Measurements from ENCODE around the gene NKTR. TPM values are rescaled to one million over a fixed set of nuclear protein-coding genes. Genes with fewer than 3 reads are reported as not detected.

NKTR gene
- total RNA-seq, 1 experiment from 2014 or later: 12.8 TPM

DNA sequence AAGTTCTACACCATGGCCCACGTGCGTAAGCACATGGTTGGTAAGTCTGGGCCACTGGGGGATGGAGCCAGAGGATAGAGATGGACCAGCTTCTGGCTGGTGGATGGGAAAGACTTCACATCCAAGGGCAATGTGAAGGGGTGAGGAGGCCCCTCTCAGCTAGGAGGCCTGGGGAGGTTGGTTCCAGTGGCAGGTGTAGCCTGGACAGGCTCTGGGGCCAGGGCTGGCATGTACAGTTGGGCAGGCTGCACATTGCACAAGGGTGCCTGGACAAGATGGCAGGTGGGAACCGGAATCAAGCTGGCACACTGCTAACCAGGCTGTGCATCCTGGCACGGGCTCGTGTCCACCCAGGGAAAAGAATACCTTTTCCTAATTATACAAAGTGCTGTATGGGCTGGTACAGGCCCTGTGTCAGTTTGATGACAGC lies 61.1 kb downstream of the NKTR start:
- DNase-seq (ENCODE audit: low read depth): no peak

DNA sequence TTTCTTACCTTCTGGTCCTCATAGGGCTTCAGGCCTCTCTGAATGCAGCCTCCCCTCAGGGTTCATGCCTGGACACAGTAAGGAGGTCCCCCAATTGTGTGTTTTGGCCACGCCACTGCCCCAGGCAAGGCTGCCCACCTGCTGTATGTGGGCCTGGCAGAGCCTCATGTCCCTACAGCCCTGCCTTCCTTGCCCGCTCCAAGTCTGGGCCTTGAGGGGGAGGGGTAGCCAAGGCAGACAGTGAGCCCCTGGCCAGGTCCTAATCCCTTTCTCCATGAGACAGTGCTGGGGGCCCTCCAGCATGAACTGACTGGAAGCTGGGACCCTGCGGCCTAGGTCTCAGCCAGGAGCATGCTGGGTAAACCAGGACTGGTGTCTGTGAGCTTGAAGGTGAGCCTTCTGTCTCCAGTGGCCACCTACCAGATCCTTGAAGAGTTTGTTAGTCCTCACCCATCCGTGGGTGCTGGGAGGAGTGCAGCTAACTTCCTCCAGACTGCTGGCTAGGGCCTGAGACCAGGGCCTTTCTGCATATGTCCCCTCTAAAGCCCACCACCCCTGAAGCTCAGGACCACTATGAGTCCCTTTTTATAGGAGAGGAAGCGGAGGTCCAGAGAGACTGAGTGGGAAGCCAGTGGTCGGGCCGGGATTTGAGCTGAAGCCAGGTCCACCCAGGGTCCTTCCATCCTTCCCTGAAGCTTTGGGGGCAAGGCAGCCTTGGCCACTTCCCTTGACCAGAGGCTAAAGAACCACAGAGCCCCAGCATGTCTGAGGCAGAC lies 61.7 kb downstream of the NKTR start:
- DNase-seq (ENCODE audit: low read depth): no peak

GRCh38 chr3:42662813-42663535 lies 62.5 kb downstream of the NKTR start:
- DNase-seq (ENCODE audit: low read depth): no peak

DNA sequence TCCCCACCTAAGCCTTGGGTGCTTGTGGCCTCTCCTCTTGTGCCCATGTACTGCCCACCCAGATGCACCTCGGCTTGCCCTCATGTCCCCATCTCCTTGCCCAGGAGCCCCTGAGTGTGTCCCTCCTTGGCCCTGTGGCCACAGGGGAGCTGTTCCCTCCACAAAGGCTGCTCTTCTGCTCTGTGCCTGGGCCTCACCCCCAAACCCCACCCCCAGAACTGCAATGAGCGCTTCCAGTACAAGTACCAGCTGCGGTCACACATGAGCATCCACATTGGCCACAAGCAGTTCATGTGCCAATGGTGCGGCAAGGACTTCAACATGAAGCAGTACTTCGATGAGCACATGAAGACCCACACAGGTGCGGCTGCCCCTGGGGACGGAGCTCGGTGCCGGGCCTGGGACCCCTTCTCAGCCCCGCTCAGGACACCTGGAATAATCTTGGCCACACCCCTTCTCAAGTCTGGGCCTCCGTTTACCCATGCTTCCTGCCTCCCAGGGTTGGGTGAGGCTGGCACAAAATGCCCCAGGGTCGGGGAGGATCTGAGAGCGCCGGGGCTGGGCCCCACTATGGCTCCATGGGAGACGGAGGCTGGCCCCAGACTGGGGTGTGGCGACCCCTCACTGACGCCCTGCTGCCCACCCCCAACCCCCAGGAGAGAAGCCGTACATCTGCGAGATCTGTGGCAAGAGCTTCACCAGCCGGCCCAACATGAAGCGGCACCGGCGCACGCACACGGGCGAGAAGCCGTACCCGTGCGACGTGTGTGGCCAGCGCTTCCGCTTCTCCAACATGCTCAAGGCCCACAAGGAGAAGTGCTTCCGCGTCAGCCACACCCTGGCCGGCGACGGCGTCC lies 63.3 kb downstream of the NKTR start:
- no peak for DNase-seq (ENCODE audit: low read depth)

DNA sequence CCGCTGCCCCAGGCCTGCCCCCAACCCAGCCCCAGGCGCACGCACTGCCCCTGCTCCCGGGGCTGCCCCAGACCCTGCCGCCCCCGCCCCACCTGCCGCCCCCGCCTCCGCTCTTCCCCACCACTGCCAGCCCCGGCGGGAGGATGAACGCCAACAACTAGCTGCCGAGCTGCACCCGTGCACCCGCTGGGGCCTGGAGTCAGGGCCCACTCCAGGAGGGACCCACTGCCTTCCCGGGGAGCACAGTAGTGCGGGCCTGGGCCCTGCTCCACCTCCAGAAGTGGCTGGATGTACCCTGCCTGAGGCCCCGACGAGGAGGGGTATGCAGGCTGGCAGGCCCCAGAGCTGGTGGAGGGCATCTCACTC lies 63.9 kb downstream of the NKTR start:
- no peak for DNase-seq (ENCODE audit: low read depth)

GRCh38 chr3:42665050-42665878 lies 64.8 kb downstream of the NKTR start:
- no peak for DNase-seq (ENCODE audit: low read depth)

- DNase-seq (ENCODE audit: low read depth): no peak
Measured at GRCh38 chr3:42666022-42666421, 65.5 kb downstream of the NKTR start.

DNA sequence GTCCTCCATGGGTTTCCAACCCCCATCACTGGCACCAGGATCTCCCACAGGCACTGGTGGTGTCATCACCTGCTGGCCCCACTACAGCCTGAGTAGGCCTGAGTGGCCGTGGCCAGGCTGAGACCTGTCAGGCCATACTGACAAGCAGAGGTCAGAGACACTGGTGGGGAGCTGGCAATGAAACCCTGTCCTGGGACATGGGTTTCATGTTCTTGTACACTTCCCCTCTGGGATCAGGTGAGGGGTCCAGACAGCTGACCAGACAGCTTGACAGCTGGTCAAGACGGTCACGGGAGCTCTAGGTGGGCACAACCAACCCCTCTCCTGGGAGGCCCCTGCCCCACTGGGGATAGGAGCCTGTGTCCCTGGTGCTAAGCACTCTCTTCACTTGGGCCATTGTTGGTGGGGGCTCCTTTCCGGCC lies 66.1 kb downstream of the NKTR start:
- DNase-seq (ENCODE audit: low read depth): no peak

DNA sequence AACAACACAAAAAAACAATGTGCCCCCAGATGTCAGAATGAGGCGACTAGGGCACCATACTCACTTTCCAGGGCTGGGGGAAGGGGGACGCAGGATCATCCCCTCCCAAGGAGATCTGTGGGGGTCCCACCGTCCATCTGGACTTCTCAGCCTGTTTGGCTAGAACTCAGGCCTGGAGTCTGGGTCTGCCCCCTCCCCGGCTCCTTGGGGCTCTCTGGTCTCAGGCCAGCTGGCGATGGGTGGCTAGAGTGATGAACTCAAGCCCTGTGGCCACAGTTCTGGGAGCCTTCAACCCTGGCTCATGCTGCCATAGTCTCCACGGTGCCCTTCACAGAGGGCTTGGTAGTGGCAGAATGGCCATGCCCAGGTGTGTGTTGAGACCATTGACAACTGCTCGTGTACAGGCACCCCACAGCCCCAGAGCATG lies 66.6 kb downstream of the NKTR start:
- DNase-seq (ENCODE audit: low read depth): no peak

DNA sequence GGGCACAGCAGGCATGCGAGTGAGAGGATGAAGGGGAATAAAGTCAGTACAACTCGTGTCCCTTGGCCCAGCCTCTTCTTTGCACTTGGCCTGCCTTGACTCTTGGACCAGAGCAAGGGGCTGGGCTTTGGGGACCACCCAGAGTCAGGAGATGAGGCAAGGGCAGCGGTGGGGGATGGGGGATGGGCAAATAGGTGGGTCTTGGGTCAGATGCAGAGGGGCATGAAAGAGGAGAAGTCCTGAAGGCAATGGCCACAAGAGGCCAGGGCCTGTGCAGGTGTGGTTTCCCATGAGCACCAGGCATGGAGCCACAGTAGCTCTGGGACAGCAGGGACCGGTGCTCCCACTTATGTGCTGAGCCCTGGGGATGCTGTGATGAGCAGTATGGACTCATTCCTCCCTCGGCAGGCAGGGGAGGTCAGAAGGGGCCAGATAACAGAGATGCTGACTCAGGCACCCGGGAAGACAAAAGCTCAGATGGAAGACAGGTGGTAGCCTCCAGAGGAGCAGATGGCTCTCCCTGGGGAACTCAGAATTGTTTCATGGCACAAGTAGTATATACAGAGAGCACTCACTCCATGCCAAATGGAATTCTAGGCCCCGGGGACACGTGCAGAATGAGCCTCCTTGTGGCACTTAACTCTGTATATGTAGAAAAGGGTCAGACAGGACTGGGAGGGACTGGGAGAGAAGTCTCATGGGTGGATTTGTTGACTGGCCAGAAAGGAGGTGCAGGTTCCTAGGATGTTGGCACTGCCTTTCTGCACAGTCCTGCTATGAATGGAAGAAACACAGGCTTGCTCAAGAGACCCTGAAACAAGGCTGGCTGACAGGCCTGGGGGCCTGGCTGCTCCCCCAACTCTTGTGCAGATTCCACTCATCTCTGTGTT lies 67.3 kb downstream of the NKTR start:
- DNase-seq (ENCODE audit: low read depth): no peak

DNA sequence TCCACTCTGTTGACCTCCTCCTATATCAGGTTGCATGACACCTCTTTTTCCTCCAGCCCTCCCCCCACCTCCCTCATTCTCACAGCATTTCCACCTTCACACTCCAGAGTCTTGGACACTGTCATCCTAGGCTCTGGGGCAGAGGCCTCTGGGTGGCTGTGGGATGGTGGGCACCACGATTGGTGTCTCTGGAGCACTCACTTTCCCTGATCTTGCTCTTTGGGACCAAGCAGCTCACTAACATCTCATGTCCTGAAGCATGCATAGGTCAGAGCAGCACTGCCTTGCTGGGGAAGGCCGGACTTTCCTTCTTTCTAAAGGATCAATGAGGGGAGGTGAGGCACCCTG lies 67.9 kb downstream of the NKTR start:
- DNase-seq (ENCODE audit: low read depth): no peak

- DNase-seq (ENCODE audit: low read depth): peak; percentile 72
Measured at GRCh38 chr3:42668793-42669217, 68.3 kb downstream of the NKTR start.

DNA sequence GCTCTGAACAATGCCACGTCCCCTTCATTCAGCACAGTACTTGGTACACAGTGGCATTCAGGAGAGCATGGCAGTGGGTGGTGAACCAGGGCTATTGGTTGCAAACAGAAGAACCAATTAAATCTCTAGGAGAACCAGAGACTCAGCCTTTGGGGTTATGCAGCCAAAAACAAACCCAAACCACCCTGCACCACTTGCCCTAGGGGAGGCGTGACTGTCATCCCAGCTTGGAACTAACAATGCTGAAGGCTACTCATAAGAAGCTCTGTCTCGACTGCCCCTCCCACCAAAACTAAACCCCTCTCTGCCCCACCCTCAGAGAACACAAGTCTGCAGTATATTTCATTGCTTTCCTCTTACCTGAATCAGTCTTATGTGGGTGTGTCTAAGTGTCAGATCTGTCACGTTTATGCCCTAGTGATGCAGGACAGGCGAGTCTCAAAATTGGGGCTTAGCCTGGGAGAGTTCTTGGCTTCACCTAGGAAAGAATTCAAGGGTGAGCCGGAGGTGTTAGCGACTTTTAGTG lies 69.6 kb downstream of the NKTR start:
- no peak for DNase-seq (ENCODE audit: low read depth)

- no peak for DNase-seq (ENCODE audit: low read depth)
Measured at GRCh38 chr3:42670670-42671069, 70.2 kb downstream of the NKTR start.

DNA sequence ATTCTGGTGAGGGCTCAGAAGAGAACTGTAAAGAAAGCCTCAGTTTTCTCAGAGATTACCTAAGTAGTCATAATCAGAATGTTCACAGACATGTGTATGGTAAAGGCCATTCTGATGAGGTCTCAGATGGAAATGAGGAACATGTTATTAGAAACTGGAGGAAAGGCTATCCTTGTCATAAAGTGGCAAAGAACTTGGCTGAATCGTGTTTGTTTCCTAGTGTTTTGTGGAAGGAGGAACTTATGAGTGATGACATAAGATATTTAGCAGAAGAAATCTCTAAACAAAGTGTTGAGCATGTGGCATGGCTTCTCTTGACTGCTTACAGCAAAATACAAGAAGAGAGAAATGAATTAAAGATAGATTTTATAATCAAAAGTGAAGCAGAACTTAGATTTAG lies 72.0 kb downstream of the NKTR start:
- DNase-seq (ENCODE audit: low read depth): no peak

DNA sequence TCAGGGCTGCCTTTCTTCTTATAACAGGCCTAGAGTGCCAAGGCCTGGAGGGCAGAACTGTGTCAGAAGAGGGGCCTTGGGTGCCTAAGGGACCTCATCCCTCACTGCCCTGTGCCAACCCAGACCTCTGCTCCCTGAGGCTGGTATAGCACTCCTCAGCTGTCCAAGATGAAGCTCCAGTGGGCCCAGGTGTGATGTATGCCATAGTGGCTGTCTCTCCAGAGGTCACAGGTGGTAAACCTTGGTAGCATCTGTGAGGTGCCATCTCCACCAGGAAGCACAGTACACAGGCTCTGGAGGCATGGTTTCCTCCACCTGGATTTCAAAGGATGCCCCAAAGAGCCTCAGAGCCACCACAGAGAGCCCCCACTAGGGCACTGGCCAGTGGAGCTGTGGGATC lies 72.6 kb downstream of the NKTR start:
- no peak for DNase-seq (ENCODE audit: low read depth)

DNA sequence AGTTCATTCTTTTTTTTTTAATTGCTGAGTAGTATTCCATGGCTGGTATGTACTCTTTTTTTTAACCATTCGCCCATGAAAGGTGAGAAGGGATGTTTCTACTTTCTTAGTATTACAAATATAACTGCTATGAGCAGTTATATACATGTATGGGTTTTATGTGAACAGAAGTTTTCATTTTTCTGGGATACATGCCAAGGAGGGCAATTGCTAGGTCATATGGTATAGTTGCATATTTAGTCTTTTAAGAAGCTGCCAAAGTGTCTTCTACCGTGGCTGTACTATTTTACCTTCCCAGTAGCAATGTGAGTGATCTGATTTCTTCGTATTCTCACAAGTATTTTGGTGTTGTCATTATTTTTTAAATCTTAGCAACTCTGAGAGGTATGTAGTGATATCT lies 73.7 kb downstream of the NKTR start:
- DNase-seq (ENCODE audit: low read depth): no peak

GRCh38 chr3:42675909-42676308 lies 75.4 kb downstream of the NKTR start:
- DNase-seq (ENCODE audit: low read depth): no peak

DNA sequence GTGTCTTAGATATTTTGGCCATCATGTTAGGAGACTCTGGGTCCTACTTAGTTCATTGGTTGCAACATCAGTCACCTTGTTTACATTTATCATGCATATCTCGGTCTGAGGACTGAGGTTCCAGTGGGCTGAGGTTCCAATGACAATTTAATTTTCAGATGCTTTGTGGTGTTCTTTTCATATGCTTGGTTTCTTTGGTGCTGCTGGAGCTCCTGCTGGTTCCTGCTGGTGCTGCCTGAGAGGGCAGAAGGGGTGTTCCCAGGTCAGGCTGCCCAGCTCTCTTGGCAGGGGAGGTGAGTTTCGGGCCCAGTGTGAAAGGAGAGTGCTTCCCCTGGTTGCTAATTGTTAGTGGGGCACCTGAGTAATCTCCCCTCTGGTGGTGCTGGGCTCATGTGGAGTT lies 78.0 kb downstream of the NKTR start:
- DNase-seq (ENCODE audit: low read depth): no peak

GRCh38 chr3:42680271-42680670 lies 79.8 kb downstream of the NKTR start:
- DNase-seq (ENCODE audit: low read depth): peak; percentile 27

Data from HT1080 (cell line).